Body of pancreas (tissue), 4 donors: ENCODE data around the gene ASXL1.
"Not testable (repeated sequence)": the region's sequence is repeated elsewhere in the genome, so short reads cannot be mapped to it uniquely, and the experiment has no call there.

Experiments
- POLR2A ChIP-seq, 3 donors: fragments of 450-650 bp; IDR thresholded peaks; one replicate each; pipeline ENCODE4 v1.6.1; 2016; ENCODE audit warnings: antibody characterized with exemption in 3 of 3, mild to moderate bottlenecking in 2 of 3
- TF ChIP-seq, protein P1 (sequence below), 7 experiments: fragments of 450-650 bp in 4 of 7; fragments of 200-600 bp in 3 of 7; sonication (generic) in 3 of 7; IDR thresholded peaks; one replicate each; pipeline ENCODE4 v1.5.1; 2016 to 2019; ENCODE audit warnings: antibody characterized with exemption in 7 of 7

DNA sequence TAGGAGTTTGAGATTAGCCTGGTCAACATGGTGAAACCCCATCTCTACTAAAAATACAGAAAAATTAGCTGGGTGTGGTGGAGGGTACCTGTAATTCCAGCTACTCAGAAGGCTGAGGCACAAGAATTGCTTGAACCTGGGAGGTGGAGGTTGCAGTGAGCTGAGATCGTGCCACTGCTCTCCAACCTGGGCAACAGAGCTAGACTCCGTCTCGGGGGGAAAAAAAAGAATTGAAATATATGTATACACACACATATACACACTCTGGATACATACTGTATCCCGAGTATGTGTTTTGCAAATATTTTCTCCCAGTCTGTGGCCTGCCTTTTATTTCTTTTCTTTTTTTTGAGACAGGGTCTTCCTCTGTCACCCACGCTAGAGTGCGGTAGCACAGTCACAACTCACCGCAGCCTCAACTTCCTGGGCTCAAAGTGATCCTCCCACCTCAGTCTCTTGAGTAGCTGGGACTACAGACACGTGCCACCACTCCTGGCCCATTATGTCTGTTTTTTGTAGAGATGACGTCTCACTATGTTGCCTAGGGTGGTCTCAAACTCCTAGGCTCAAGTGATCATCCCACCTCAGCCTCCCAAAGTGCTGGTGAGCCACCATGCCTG is 49.1 kb downstream of the ASXL1 start:
- TF ChIP-seq, protein P1, sequence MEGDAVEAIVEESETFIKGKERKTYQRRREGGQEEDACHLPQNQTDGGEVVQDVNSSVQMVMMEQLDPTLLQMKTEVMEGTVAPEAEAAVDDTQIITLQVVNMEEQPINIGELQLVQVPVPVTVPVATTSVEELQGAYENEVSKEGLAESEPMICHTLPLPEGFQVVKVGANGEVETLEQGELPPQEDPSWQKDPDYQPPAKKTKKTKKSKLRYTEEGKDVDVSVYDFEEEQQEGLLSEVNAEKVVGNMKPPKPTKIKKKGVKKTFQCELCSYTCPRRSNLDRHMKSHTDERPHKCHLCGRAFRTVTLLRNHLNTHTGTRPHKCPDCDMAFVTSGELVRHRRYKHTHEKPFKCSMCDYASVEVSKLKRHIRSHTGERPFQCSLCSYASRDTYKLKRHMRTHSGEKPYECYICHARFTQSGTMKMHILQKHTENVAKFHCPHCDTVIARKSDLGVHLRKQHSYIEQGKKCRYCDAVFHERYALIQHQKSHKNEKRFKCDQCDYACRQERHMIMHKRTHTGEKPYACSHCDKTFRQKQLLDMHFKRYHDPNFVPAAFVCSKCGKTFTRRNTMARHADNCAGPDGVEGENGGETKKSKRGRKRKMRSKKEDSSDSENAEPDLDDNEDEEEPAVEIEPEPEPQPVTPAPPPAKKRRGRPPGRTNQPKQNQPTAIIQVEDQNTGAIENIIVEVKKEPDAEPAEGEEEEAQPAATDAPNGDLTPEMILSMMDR (IDR thresholded peaks at IDR 0.05) = not testable (repeated sequence)
- TF ChIP-seq POLR2A (IDR thresholded peaks at IDR 0.05) = not testable (repeated sequence)
